Panc1 (cell line): ENCODE results near the gene CTSG.
A peak's percentile ranks its signal among the peaks of the same experiment; 100 is the strongest.

Experiments used
- POLR2AphosphoS5 ChIP-seq: IDR thresholded peaks from 2 replicates; pipeline ENCODE4 v1.6.1; 2012; ENCODE audit warnings: mild to moderate bottlenecking, low read depth, low read length, moderate library complexity
- SIN3A ChIP-seq: IDR thresholded peaks from 2 replicates; pipeline ENCODE4 v1.6.1; 2012; ENCODE audit warnings: low read depth, mild to moderate bottlenecking, low read length, moderate library complexity, borderline replicate concordance; ENCODE audit not compliant: insufficient read depth
- TCF7L2 ChIP-seq: IDR thresholded peaks from 2 replicates; pipeline ENCODE4 v1.6.1; 2011; ENCODE audit warnings: mild to moderate bottlenecking, low read depth, low read length, inconsistent platforms
- TF ChIP-seq, protein P1 (sequence below), 2 experiments: IDR thresholded peaks; 2 replicates each; pipeline ENCODE4 v1.6.1; 2011 to 2012; ENCODE audit warnings: low read depth in 2 of 2, control low read depth in 1 of 2, low read length in 1 of 2, mild to moderate bottlenecking in 1 of 2, moderate library complexity in 1 of 2; ENCODE audit not compliant: insufficient read depth in 1 of 2
- TF ChIP-seq, protein P2 (sequence below): fragments of 450-650 bp; IDR thresholded peaks from 2 replicates; pipeline ENCODE4 v1.5.1; 2017; ENCODE audit warnings: mild to moderate bottlenecking

DNA sequence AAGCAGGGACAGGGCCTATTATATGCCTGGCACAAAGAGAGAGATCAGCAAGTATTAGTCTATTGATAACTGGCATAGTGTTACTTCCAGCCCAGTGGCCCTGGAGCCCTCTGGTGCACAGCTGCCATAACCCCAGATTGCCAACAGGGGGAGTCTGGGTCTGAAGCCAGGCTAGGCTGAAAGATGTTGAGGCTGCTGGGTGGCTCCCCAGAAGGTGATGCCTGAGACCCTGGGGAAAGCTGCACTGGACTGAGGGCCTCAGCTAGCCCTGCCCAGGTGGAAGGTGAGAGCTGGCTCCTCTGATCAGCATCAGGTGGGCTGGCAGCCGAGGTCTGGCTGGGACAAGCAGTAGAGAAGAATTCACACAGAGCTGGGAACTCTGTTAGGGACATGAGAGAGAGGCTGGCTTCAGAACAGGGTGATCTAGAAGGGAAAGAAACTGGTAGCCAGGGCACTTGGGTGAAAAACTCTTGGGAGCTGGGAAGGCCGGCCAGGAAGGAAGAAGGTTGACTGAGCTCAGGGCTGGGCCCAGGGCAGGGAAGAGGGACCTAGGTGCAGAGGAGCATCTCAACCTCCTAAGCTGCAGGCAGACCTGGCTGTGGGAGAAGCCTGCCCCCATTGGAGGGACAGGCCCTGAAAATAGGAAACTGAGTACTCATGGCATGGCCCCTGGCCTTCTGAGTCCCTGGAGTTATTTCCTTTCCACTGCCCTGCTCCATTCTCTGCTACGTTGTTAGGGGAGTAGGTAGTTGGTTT, 29.6 kb upstream of the CTSG start:
- TF ChIP-seq, protein P1, sequence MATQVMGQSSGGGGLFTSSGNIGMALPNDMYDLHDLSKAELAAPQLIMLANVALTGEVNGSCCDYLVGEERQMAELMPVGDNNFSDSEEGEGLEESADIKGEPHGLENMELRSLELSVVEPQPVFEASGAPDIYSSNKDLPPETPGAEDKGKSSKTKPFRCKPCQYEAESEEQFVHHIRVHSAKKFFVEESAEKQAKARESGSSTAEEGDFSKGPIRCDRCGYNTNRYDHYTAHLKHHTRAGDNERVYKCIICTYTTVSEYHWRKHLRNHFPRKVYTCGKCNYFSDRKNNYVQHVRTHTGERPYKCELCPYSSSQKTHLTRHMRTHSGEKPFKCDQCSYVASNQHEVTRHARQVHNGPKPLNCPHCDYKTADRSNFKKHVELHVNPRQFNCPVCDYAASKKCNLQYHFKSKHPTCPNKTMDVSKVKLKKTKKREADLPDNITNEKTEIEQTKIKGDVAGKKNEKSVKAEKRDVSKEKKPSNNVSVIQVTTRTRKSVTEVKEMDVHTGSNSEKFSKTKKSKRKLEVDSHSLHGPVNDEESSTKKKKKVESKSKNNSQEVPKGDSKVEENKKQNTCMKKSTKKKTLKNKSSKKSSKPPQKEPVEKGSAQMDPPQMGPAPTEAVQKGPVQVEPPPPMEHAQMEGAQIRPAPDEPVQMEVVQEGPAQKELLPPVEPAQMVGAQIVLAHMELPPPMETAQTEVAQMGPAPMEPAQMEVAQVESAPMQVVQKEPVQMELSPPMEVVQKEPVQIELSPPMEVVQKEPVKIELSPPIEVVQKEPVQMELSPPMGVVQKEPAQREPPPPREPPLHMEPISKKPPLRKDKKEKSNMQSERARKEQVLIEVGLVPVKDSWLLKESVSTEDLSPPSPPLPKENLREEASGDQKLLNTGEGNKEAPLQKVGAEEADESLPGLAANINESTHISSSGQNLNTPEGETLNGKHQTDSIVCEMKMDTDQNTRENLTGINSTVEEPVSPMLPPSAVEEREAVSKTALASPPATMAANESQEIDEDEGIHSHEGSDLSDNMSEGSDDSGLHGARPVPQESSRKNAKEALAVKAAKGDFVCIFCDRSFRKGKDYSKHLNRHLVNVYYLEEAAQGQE (IDR thresholded peaks at IDR 0.05; ENCODE audit: insufficient read depth in 1 of 2, low read depth in 2 of 2, low read length in 1 of 2) = no peak
- TF ChIP-seq, protein P2, sequence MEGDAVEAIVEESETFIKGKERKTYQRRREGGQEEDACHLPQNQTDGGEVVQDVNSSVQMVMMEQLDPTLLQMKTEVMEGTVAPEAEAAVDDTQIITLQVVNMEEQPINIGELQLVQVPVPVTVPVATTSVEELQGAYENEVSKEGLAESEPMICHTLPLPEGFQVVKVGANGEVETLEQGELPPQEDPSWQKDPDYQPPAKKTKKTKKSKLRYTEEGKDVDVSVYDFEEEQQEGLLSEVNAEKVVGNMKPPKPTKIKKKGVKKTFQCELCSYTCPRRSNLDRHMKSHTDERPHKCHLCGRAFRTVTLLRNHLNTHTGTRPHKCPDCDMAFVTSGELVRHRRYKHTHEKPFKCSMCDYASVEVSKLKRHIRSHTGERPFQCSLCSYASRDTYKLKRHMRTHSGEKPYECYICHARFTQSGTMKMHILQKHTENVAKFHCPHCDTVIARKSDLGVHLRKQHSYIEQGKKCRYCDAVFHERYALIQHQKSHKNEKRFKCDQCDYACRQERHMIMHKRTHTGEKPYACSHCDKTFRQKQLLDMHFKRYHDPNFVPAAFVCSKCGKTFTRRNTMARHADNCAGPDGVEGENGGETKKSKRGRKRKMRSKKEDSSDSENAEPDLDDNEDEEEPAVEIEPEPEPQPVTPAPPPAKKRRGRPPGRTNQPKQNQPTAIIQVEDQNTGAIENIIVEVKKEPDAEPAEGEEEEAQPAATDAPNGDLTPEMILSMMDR = peak; percentile 76
- TF ChIP-seq POLR2AphosphoS5 (no peak), TCF7L2 (no peak), SIN3A (no peak)
